Fibroblast of lung (primary cell): ENCODE data around the gene SPTAN1. TPM values are rescaled to one million over a fixed set of nuclear protein-coding genes. Genes with fewer than 3 reads are reported as not detected.
"Not testable (repeated sequence)": the region's sequence is repeated elsewhere in the genome, so short reads cannot be mapped to it uniquely, and the experiment has no call there.

Experiments
- DNase-seq, 2 donors: peaks; one replicate each; pipeline versions ENCODE4 v3.0.0 to v3.0.0-alpha.2; 2010; ENCODE audit warnings: low read depth in 2 of 2
- H2AFZ ChIP-seq: 2 replicates; pipeline ENCODE4 v1.5.1; 2012; ENCODE audit warnings: low read length, control low read depth, inconsistent platforms
- H3K27ac ChIP-seq: 2 replicates; pipeline ENCODE4 v1.5.1; 2011; ENCODE audit warnings: low read length, control low read depth; ENCODE audit not compliant: insufficient read depth
- H3K27me3 ChIP-seq: 2 replicates; pipeline ENCODE4 v1.5.1; 2011; ENCODE audit warnings: mild to moderate bottlenecking, low read length; ENCODE audit not compliant: control insufficient read depth, insufficient read depth
- H3K36me3 ChIP-seq: 2 replicates; pipeline ENCODE4 v1.5.1; 2011; ENCODE audit warnings: low read length; ENCODE audit not compliant: control insufficient read depth, insufficient read depth
- H3K4me1 ChIP-seq: 2 replicates; pipeline ENCODE4 v1.5.1; 2011; ENCODE audit warnings: low read length; ENCODE audit not compliant: control insufficient read depth, insufficient read depth; ENCODE audit errors: extremely low read depth
- H3K4me2 ChIP-seq: 2 replicates; pipeline ENCODE4 v1.5.1; 2011; ENCODE audit warnings: low read length, control low read depth; ENCODE audit not compliant: insufficient read depth; ENCODE audit errors: extremely low read depth
- H3K4me3 ChIP-seq, 4 experiments: fragments of 200-600 bp in 1 of 4; sonication (generic) in 1 of 4; replicated peaks in 1 of 4; 2 replicates each; pipeline ENCODE4 v1.5.1; 2011 to 2016; ENCODE audit warnings: low read length in 4 of 4, low read depth in 3 of 4, mild to moderate bottlenecking in 3 of 4, control low read depth in 2 of 4, inconsistent platforms in 1 of 4, mixed read lengths in 1 of 4; ENCODE audit not compliant: insufficient read depth in 1 of 4; ENCODE audit errors: control extremely low read depth in 1 of 4
- H3K79me2 ChIP-seq: 2 replicates; pipeline ENCODE4 v1.5.1; 2012; ENCODE audit warnings: mild to moderate bottlenecking, low read length, inconsistent platforms; ENCODE audit not compliant: control insufficient read depth, insufficient read depth
- H3K9ac ChIP-seq: 2 replicates; pipeline ENCODE4 v1.5.1; 2011; ENCODE audit warnings: mild to moderate bottlenecking, low read length, control low read depth; ENCODE audit not compliant: insufficient read depth
- H3K9me3 ChIP-seq: 2 replicates; pipeline ENCODE4 v1.5.1; 2012; ENCODE audit warnings: low read depth, low read length; ENCODE audit not compliant: control insufficient read depth, insufficient read depth
- H4K20me1 ChIP-seq: 2 replicates; pipeline ENCODE4 v1.5.1; 2011; ENCODE audit warnings: low read length; ENCODE audit not compliant: control insufficient read depth, insufficient read depth; ENCODE audit errors: extremely low read depth
- EZH2 ChIP-seq: IDR thresholded peaks from 2 replicates; pipeline ENCODE4 v1.5.1; 2012; ENCODE audit warnings: low read length, control low read depth, mild to moderate bottlenecking; ENCODE audit errors: missing control alignments
- polyA plus RNA-seq, 2 donors: library from polyadenylated mRNA; depleted of rRNA in 1 of 2; stranded (reverse) in 1 of 2; unstranded in 1 of 2; fragments of >200 nt; gene quantifications; 2 replicates each; pipeline ENCODE4 v1.2.1, GENCODE V29; 2011 to 2012; ENCODE audit warnings: missing spikeins in 1 of 2
- total RNA-seq: library from RNA; depleted of rRNA; stranded (reverse); fragments of >200 nt; gene quantifications from 2 replicates; pipeline ENCODE4 v1.2.1, GENCODE V29; 2014
- TF ChIP-seq, protein P1 (sequence below), 2 donors: IDR thresholded peaks in 1 of 2; conservative IDR thresholded peaks in 1 of 2; 1 replicate in 1 of 2; 2 replicates in 1 of 2; pipeline ENCODE4 v1.5.1; 2011 to 2012; ENCODE audit warnings: low read length in 2 of 2, control low read depth in 1 of 2, inconsistent platforms in 1 of 2, low read depth in 1 of 2, mild to moderate bottlenecking in 1 of 2

Gene SPTAN1
- total and polyA plus RNA-seq, 2 donors (not counting 1 experiment from before 2014, with no cell fraction given) = 189 to 518 TPM

- H3K4me2 ChIP-seq = no peak overlapping the region
- H3K4me1 ChIP-seq = no peaks in the 10 kb centered on the region
- TF ChIP-seq, protein P1, sequence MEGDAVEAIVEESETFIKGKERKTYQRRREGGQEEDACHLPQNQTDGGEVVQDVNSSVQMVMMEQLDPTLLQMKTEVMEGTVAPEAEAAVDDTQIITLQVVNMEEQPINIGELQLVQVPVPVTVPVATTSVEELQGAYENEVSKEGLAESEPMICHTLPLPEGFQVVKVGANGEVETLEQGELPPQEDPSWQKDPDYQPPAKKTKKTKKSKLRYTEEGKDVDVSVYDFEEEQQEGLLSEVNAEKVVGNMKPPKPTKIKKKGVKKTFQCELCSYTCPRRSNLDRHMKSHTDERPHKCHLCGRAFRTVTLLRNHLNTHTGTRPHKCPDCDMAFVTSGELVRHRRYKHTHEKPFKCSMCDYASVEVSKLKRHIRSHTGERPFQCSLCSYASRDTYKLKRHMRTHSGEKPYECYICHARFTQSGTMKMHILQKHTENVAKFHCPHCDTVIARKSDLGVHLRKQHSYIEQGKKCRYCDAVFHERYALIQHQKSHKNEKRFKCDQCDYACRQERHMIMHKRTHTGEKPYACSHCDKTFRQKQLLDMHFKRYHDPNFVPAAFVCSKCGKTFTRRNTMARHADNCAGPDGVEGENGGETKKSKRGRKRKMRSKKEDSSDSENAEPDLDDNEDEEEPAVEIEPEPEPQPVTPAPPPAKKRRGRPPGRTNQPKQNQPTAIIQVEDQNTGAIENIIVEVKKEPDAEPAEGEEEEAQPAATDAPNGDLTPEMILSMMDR (conservative IDR thresholded peaks at IDR 0.05 in 1 of 2, IDR thresholded peaks at IDR 0.05 in 1 of 2; ENCODE audit: low read depth in 1 of 2, low read length in 2 of 2) = no peak
- TF ChIP-seq EZH2 = no peak
- no peaks in the 10 kb centered on the region for H3K27me3 ChIP-seq
- no peaks in the 10 kb centered on the region for H3K79me2 ChIP-seq
- H3K27ac ChIP-seq = no peak overlapping the region
- H3K9ac ChIP-seq = no peak overlapping the region
- DNase-seq = no peak
- no peaks in the 10 kb centered on the region for H4K20me1 ChIP-seq
- no peak overlapping the region for H3K4me3 ChIP-seq
- no peaks in the 10 kb centered on the region for H3K9me3 ChIP-seq
- H2AFZ ChIP-seq = no peak overlapping the region
- H3K36me3 ChIP-seq = peaks cover 54% of the 10 kb centered on the region
Observed at GRCh38 chr9:128580731-128581130, 28.3 kb downstream of the SPTAN1 start.

DNA sequence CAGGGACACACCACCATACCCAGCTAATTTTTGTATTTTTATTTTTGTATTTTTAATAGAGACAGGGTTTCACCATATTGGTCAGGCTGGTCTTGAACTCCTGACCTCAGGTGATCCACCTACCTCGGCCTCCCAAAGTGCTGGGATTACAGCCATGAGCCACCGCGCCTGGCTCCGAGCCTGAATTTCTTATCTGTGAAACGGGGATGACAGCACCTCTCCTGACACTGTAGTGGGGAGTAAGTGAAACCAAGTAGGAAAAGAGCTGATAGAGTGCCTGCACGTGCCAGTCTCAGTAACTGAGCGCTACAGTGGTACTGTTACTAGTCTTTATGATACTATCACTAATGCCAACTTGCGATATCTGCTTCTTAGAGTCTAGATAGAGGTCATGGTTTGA, 32.8 kb downstream of the SPTAN1 start:
- not testable (repeated sequence) for H3K27me3 ChIP-seq, H3K4me3 ChIP-seq, H3K79me2 ChIP-seq, H4K20me1 ChIP-seq, H3K9ac ChIP-seq, H3K27ac ChIP-seq, H3K4me2 ChIP-seq, DNase-seq, H3K4me1 ChIP-seq, H2AFZ ChIP-seq, H3K9me3 ChIP-seq
- peaks cover 51% of the 10 kb centered on the region for H3K36me3 ChIP-seq

GRCh38 chr9:128586934-128587333, 34.5 kb downstream of the SPTAN1 start:
- H3K4me1 ChIP-seq, H3K9me3 ChIP-seq, H3K9ac ChIP-seq, H3K27me3 ChIP-seq, H3K4me3 ChIP-seq, H3K4me2 ChIP-seq, H3K79me2 ChIP-seq, H4K20me1 ChIP-seq, H2AFZ ChIP-seq, H3K27ac ChIP-seq, DNase-seq: not testable (repeated sequence)
- peaks cover 49% of the 10 kb centered on the region for H3K36me3 ChIP-seq

DNA sequence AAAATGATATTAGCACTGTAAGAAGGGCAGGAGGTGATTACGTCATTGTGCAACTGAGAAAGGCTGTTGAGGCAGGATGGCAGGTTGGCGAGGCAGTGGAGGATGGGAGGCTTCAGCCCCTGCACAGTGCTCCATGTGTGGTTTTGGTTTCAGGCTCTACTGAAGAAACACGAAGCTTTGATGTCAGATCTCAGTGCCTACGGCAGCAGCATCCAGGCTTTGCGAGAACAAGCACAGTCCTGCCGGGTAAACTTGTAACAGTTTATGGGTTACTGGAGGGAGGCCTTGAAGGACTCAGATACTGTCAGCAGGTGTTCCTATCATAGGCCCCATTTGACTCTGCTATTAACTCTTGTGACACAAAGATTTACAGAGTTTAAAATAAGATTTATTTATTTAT, 35.1 kb downstream of the SPTAN1 start:
- no peaks in the 10 kb centered on the region for H3K79me2 ChIP-seq
- H3K27ac ChIP-seq = no peak overlapping the region
- TF ChIP-seq, protein P1 (conservative IDR thresholded peaks at IDR 0.05 in 1 of 2, IDR thresholded peaks at IDR 0.05 in 1 of 2; ENCODE audit: low read depth in 1 of 2, low read length in 2 of 2) = no peak
- no peak for TF ChIP-seq EZH2
- no peak overlapping the region for H3K4me2 ChIP-seq
- DNase-seq = no peak
- H3K36me3 ChIP-seq = peaks cover 50% of the 10 kb centered on the region
- H3K9ac ChIP-seq = no peak overlapping the region
- no peak overlapping the region for H3K4me3 ChIP-seq
- H2AFZ ChIP-seq = no peak overlapping the region
- H3K27me3 ChIP-seq = no peaks in the 10 kb centered on the region
- H3K9me3 ChIP-seq = no peaks in the 10 kb centered on the region
- no peaks in the 10 kb centered on the region for H4K20me1 ChIP-seq
- no peaks in the 10 kb centered on the region for H3K4me1 ChIP-seq
